ENCODE measurements around the gene PTPRA.

GRCh38 chr20:2983508-2983907 lies 110.2 kb downstream of the PTPRA start:
- TF ChIP-seq ZNF76 (CRISPR knock-in tag; IDR thresholded peaks at IDR 0.05; ENCODE audit: borderline replicate concordance) (no peak), FOXJ3 (CRISPR knock-in tag; IDR thresholded peaks at IDR 0.05) (no peak), ESRRA (IDR thresholded peaks at IDR 0.05; ENCODE audit: borderline replicate concordance, low read depth) (no peak), SMARCB1 (IDR thresholded peaks at IDR 0.05; ENCODE audit: insufficient read length, low read depth) (no peak), MXI1 (IDR thresholded peaks at IDR 0.05; ENCODE audit: low read depth, low read length) (no peak), MAX (CRISPR knock-in tag; IDR thresholded peaks at IDR 0.05) (no peak), ZNF57 (CRISPR knock-in tag; IDR thresholded peaks at IDR 0.05) (no peak), BRD4 (IDR thresholded peaks at IDR 0.05) (no peak), NR1H2 (CRISPR knock-in tag; IDR thresholded peaks at IDR 0.05) (no peak), EP300 (IDR thresholded peaks at IDR 0.05; ENCODE audit: low read length) (no peak), ZNF3 (CRISPR knock-in tag; IDR thresholded peaks at IDR 0.05) (no peak)
- TF ChIP-seq, protein P1, sequence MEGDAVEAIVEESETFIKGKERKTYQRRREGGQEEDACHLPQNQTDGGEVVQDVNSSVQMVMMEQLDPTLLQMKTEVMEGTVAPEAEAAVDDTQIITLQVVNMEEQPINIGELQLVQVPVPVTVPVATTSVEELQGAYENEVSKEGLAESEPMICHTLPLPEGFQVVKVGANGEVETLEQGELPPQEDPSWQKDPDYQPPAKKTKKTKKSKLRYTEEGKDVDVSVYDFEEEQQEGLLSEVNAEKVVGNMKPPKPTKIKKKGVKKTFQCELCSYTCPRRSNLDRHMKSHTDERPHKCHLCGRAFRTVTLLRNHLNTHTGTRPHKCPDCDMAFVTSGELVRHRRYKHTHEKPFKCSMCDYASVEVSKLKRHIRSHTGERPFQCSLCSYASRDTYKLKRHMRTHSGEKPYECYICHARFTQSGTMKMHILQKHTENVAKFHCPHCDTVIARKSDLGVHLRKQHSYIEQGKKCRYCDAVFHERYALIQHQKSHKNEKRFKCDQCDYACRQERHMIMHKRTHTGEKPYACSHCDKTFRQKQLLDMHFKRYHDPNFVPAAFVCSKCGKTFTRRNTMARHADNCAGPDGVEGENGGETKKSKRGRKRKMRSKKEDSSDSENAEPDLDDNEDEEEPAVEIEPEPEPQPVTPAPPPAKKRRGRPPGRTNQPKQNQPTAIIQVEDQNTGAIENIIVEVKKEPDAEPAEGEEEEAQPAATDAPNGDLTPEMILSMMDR (IDR thresholded peaks at IDR 0.05 in 2 of 3, conservative IDR thresholded peaks at IDR 0.05 in 1 of 3; ENCODE audit: insufficient read depth in 2 of 3, low read depth in 1 of 3, low read length in 3 of 3), result no peak

Measured in K562 (cell line).